ENCODE results near the gene RTL9.
"Not testable (repeated sequence)": the region's sequence is repeated elsewhere in the genome, so short reads cannot be mapped to it uniquely, and the experiment has no call there.

RTL9 gene

GRCh38 chrX:110358548-110358947 is at the start of gene RTL9:
TSS of gene RTL9 (plus strand) at chrX:110358848. CDS start at chrX:110450618, 91,770 bp downstream.
- DNase-seq (ENCODE audit: low spot score), result no peak

GRCh38 chrX:110310000-110310790 is 48.5 kb upstream of the RTL9 start:
- no peak for DNase-seq (ENCODE audit: low spot score)

GRCh38 chrX:110310896-110311295 is 47.8 kb upstream of the RTL9 start:
- peak; percentile 47 for DNase-seq (ENCODE audit: low spot score)

GRCh38 chrX:110311437-110312230 is 47.0 kb upstream of the RTL9 start:
- no peak for DNase-seq (ENCODE audit: low spot score)

- DNase-seq (ENCODE audit: low spot score), result no peak
These were observed 43.1 kb upstream of the RTL9 start for GRCh38 chrX:110315551-110315950.

GRCh38 chrX:110316351-110317060 is 42.1 kb upstream of the RTL9 start:
- no peak for DNase-seq (ENCODE audit: low spot score)

GRCh38 chrX:110317061-110317819 is 41.4 kb upstream of the RTL9 start:
- peak; percentile 26 for DNase-seq (ENCODE audit: low spot score)

- DNase-seq (ENCODE audit: low spot score), result peak; percentile 79
These were observed 40.6 kb upstream of the RTL9 start, which contains the start of gene AMMECR1 for GRCh38 chrX:110317820-110318663. TSS of gene AMMECR1 (minus strand) at chrX:110318085. CDS start at chrX:110318071, 14 bp downstream.

GRCh38 chrX:110318664-110318968 is 40.0 kb upstream of the RTL9 start:
- DNase-seq (ENCODE audit: low spot score), result no peak

GRCh38 chrX:110320381-110320987 is 38.2 kb upstream of the RTL9 start:
- DNase-seq (ENCODE audit: low spot score), result no peak

GRCh38 chrX:110321081-110321480 is 37.6 kb upstream of the RTL9 start:
- no peak for DNase-seq (ENCODE audit: low spot score)

GRCh38 chrX:110321670-110322069 is 37.0 kb upstream of the RTL9 start:
- no peak for DNase-seq (ENCODE audit: low spot score)

- no peak for DNase-seq (ENCODE audit: low spot score)
These were observed 36.0 kb upstream of the RTL9 start for GRCh38 chrX:110322603-110323002.

- DNase-seq (ENCODE audit: low spot score), result no peak
These were observed 31.9 kb upstream of the RTL9 start for GRCh38 chrX:110326712-110327111.

GRCh38 chrX:110327336-110327735 is 31.3 kb upstream of the RTL9 start:
- DNase-seq (ENCODE audit: low spot score), result no peak

- DNase-seq (ENCODE audit: low spot score), result not testable (repeated sequence)
These were observed 30.0 kb upstream of the RTL9 start for GRCh38 chrX:110328613-110329012.

GRCh38 chrX:110331444-110332030 is 27.1 kb upstream of the RTL9 start:
- no peak for DNase-seq (ENCODE audit: low spot score)

- not testable (repeated sequence) for DNase-seq (ENCODE audit: low spot score)
These were observed 25.2 kb upstream of the RTL9 start for GRCh38 chrX:110333458-110333857.

GRCh38 chrX:110338935-110339334 is 19.7 kb upstream of the RTL9 start:
- no peak for DNase-seq (ENCODE audit: low spot score)
